ENCODE measurements around the gene AFG1L. TPM values are rescaled to one million over a fixed set of nuclear protein-coding genes. Genes with fewer than 3 reads are reported as not detected.

The AFG1L gene
- total RNA-seq, 1 experiment from 2014 or later, result 4.9 TPM

DNA sequence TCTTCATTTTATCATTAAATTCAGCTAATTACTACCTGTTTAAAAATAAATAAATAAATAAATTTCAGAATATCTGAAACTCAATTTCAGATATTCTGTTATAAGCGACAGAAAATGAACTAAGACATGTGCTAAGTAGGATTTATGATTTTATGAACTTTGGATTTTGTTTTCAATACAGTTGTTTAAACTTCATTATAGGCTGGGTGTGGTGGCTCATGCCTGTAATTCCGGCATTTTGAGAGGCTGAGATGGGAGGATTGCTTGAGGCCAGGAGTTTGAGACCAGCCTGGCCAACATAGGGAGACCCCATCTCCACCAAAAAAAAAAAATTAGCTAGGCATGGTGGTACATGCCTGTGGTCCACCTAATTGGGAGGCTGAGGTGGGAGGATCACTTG is 36.0 kb downstream of the AFG1L start:
- no peaks in the 10 kb centered on the region for H3K9me3 ChIP-seq (ENCODE audit: control insufficient read depth in 1 of 2, insufficient read depth in 1 of 2, low read depth in 1 of 2, low read length in 2 of 2)
- CTCF ChIA-PET, result no interaction called here
- ATAC-seq, result no peak
- no peaks in the 10 kb centered on the region for H3K27me3 ChIP-seq (ENCODE audit: insufficient read depth, low read length)
- H3K4me1 ChIP-seq (ENCODE audit: control insufficient read depth in 1 of 2, insufficient read depth in 2 of 2, low read length in 2 of 2), result no peaks in the 10 kb centered on the region
- H3K4me3 ChIP-seq (replicated peaks in 1 of 2; ENCODE audit: low read depth in 1 of 2, low read length in 2 of 2), result no peak overlapping the region
- no peaks in the 10 kb centered on the region for H3K9me2 ChIP-seq (ENCODE audit: insufficient read depth)
- TF ChIP-seq FOSL1 (IDR thresholded peaks at IDR 0.05; ENCODE audit: low read depth), result no peak
- TF ChIP-seq CEBPB (IDR thresholded peaks at IDR 0.05; ENCODE audit: low read depth), result no peak
- TF ChIP-seq POLR2AphosphoS5 (IDR thresholded peaks at IDR 0.05; ENCODE audit: low read depth, low read length), result no peak
- no peak for TF ChIP-seq ZBTB33 (IDR thresholded peaks at IDR 0.05; ENCODE audit: extremely low read depth, insufficient replicate concordance, low read length)
- no peak for TF ChIP-seq JUND (IDR thresholded peaks at IDR 0.05)
- no peak for TF ChIP-seq EZH2phosphoT487 (IDR thresholded peaks at IDR 0.05; ENCODE audit: borderline replicate concordance)
- TF ChIP-seq SRF (IDR thresholded peaks at IDR 0.05; ENCODE audit: low read depth), result no peak
- no peak for TF ChIP-seq YY1 (IDR thresholded peaks at IDR 0.05; ENCODE audit: extremely low read depth, insufficient replicate concordance, low read depth, low read length)
- TF ChIP-seq SP1 (IDR thresholded peaks at IDR 0.05; ENCODE audit: low read depth), result no peak
- TF ChIP-seq REST (IDR thresholded peaks at IDR 0.05; ENCODE audit: low read depth), result no peak
- TF ChIP-seq MAX (IDR thresholded peaks at IDR 0.05), result no peak
- TF ChIP-seq ZNF274 (IDR thresholded peaks at IDR 0.05; ENCODE audit: low read depth, low read length), result no peak
- TF ChIP-seq POLR2A (IDR thresholded peaks at IDR 0.05; ENCODE audit: borderline replicate concordance, extremely low read depth, insufficient read depth, insufficient read length), result no peak
- no peak for TF ChIP-seq ELF1 (IDR thresholded peaks at IDR 0.05; ENCODE audit: borderline replicate concordance, low read depth)
- no peak for TF ChIP-seq RAD21 (IDR thresholded peaks at IDR 0.05; ENCODE audit: low read depth)
- no peak for TF ChIP-seq ZFX (IDR thresholded peaks at IDR 0.05)
- TF ChIP-seq EGR1 (IDR thresholded peaks at IDR 0.05; ENCODE audit: low read depth), result no peak
- TF ChIP-seq SIN3A (IDR thresholded peaks at IDR 0.05; ENCODE audit: low read depth), result no peak
- TF ChIP-seq CTCF (IDR thresholded peaks at IDR 0.05 in 2 of 3, conservative IDR thresholded peaks at IDR 0.05 in 1 of 3; ENCODE audit: borderline replicate concordance in 1 of 3, insufficient read depth in 1 of 3, low read depth in 2 of 3, low read length in 2 of 3), result no peak
- no TSS peak for BruUV-seq (replicated peaks)
- H3K9ac ChIP-seq (ENCODE audit: low read length), result no peak overlapping the region
- no peaks in the 10 kb centered on the region for H4K20me1 ChIP-seq (ENCODE audit: insufficient read depth)
- intact Hi-C loops (cut with micrococcal nuclease), result no loop called here
- no peaks in the 10 kb centered on the region for H3K36me3 ChIP-seq (ENCODE audit: control insufficient read depth in 1 of 2, insufficient read depth in 2 of 2, low read length in 2 of 2)
- RAD21 ChIA-PET (ENCODE audit: low non-redundant PET in 1 of 2, low total read pairs in 2 of 2, uncharacterized antibody in 2 of 2, unreplicated experiment in 2 of 2), result no interaction called here
- no peak overlapping the region for H3K27ac ChIP-seq (ENCODE audit: low read depth, low read length)
- POLR2A ChIA-PET, result no interaction called here
- H2AFZ ChIP-seq (ENCODE audit: low read depth, low read length, poor library complexity, severe bottlenecking), result no peak overlapping the region
- DNase-seq (ENCODE audit: low read depth, low spot score), result no peak
- no peak overlapping the region for H3K4me2 ChIP-seq (ENCODE audit: low read length)
- H3K79me2 ChIP-seq (ENCODE audit: insufficient read depth, low read length), result no peaks in the 10 kb centered on the region

Data from HCT116 (cell line).